SH-SY5Y (cell line): ENCODE measurements around the gene KIF9.

Experiments
- GATA2 ChIP-seq: IDR thresholded peaks from 2 replicates; pipeline ENCODE4 v1.6.1; 2011; ENCODE audit warnings: mild to moderate bottlenecking, low read depth, low read length
- GATA3 ChIP-seq: IDR thresholded peaks from 2 replicates; pipeline ENCODE4 v1.6.1; 2011; ENCODE audit warnings: low read depth, mild to moderate bottlenecking, low read length, moderate library complexity

DNA sequence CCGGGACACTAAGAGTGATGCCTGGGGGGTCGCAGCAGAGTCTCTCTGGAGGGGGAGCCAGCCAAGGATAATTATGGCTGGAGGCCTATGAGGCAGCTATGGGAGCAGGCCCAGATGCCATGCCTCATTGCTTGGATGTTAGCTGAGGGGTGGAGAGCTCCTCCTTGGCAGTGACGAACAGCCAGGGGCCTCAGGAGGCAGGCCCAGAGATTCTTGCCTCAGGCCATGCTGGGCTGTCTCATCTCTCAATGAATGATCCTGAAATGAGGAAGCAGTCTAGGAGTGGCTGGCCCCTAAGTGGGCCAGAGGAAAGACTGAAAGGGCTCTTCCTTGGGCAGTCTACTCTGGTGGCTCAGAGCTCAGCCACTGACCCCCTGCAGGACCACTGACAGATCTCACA lies 21.3 kb downstream of the KIF9 start:
- TF ChIP-seq GATA3 (no peak), GATA2 (no peak)
